Measurements from ENCODE around the gene XIAP.

The XIAP gene

DNA sequence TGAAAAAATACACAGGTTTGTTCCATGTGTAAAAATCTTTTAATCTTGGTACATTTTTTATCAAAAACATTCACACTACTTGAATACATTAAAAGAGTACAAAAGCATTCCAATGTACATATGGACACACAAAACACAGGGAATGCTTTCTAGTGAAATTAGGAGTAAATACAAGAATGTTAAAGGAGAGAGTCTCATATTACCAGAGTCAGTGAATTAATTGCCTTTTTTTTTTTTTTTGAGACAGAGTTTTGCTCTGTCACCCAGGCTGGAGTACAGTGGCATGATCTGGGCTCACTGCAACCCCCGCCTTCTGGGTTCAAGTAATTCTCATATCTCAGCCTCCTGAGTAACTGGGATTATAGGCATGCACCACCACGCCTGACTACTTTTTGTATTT is 17.0 kb downstream of the XIAP start:
- no peak for TF ChIP-seq REST (IDR thresholded peaks at IDR 0.05; ENCODE audit: insufficient read depth in 1 of 2, low read depth in 2 of 2, low read length in 2 of 2)
- TF ChIP-seq SIN3A (IDR thresholded peaks at IDR 0.05; ENCODE audit: borderline replicate concordance, insufficient read depth, low read length) = no peak
- no peak for TF ChIP-seq FOXP2 (optimal IDR thresholded peaks at IDR 0.05; ENCODE audit: borderline replicate concordance, extremely low read depth, extremely low read length, insufficient read depth)
- TF ChIP-seq TAF1 (IDR thresholded peaks at IDR 0.05; ENCODE audit: borderline replicate concordance, insufficient read depth, low read length) = no peak
- no peak for TF ChIP-seq POLR2AphosphoS5 (IDR thresholded peaks at IDR 0.05; ENCODE audit: low read depth, low read length)

GRCh38 chrX:123878252-123878721 is 18.4 kb downstream of the XIAP start:
- TF ChIP-seq SIN3A (IDR thresholded peaks at IDR 0.05; ENCODE audit: borderline replicate concordance, insufficient read depth, low read length) = no peak
- no peak for TF ChIP-seq FOXP2 (optimal IDR thresholded peaks at IDR 0.05; ENCODE audit: borderline replicate concordance, extremely low read depth, extremely low read length, insufficient read depth)
- TF ChIP-seq POLR2AphosphoS5 (IDR thresholded peaks at IDR 0.05; ENCODE audit: low read depth, low read length) = no peak
- no peak for TF ChIP-seq REST (IDR thresholded peaks at IDR 0.05; ENCODE audit: insufficient read depth in 1 of 2, low read depth in 2 of 2, low read length in 2 of 2)
- no peak for TF ChIP-seq TAF1 (IDR thresholded peaks at IDR 0.05; ENCODE audit: borderline replicate concordance, insufficient read depth, low read length)

DNA sequence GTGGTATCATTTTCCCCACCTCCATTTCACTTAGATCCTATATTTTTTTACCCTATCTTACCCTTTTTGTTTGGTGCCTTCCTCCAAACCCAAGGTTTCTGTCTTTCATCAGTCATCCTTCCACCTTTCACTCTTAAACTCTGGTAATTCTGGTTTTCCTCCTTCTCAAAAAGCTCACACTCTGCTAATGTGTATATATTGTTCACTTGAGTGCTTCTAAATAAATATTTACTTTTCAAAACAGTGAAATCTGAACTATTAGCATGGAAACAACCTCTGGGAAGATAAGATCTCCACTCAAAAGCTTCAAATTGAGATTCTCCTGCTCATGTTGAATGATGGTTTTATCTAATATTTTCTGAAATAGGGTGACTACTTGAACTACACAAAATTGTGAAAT is 21.5 kb downstream of the XIAP start:
- TF ChIP-seq POLR2AphosphoS5 (IDR thresholded peaks at IDR 0.05; ENCODE audit: low read depth, low read length) (no peak), REST (IDR thresholded peaks at IDR 0.05; ENCODE audit: insufficient read depth in 1 of 2, low read depth in 2 of 2, low read length in 2 of 2) (no peak), FOXP2 (optimal IDR thresholded peaks at IDR 0.05; ENCODE audit: borderline replicate concordance, extremely low read depth, extremely low read length, insufficient read depth) (no peak), TAF1 (IDR thresholded peaks at IDR 0.05; ENCODE audit: borderline replicate concordance, insufficient read depth, low read length) (no peak), SIN3A (IDR thresholded peaks at IDR 0.05; ENCODE audit: borderline replicate concordance, insufficient read depth, low read length) (no peak)

DNA sequence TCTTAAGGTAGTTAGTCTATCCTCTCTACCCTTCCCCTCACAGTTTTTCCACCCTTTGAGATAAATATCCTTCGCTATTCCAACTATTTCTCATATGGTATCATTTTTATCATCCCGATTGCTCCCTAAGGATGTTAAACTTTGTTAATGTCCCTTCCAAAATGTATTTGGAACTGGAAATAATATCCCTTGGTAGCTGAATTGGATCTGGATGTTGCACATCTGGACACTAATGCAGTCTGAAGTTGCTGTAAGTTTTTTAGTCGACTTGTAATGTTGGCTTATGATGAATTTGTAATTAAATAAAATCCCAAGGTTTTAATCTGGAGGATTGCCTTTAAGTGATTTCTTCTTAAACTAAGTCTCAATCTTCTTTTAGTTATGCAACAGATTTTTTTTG is 22.5 kb downstream of the XIAP start:
- no peak for TF ChIP-seq FOXP2 (optimal IDR thresholded peaks at IDR 0.05; ENCODE audit: borderline replicate concordance, extremely low read depth, extremely low read length, insufficient read depth)
- TF ChIP-seq SIN3A (IDR thresholded peaks at IDR 0.05; ENCODE audit: borderline replicate concordance, insufficient read depth, low read length) = no peak
- TF ChIP-seq REST (IDR thresholded peaks at IDR 0.05; ENCODE audit: insufficient read depth in 1 of 2, low read depth in 2 of 2, low read length in 2 of 2) = no peak
- TF ChIP-seq TAF1 (IDR thresholded peaks at IDR 0.05; ENCODE audit: borderline replicate concordance, insufficient read depth, low read length) = no peak
- no peak for TF ChIP-seq POLR2AphosphoS5 (IDR thresholded peaks at IDR 0.05; ENCODE audit: low read depth, low read length)
